ENCODE measurements around the gene ARHGAP18.

The ARHGAP18 gene

GRCh38 chr6:129583866-129584265 is 126.1 kb downstream of the ARHGAP18 start:
- TF ChIP-seq EZH2phosphoT487 (IDR thresholded peaks at IDR 0.05; ENCODE audit: borderline replicate concordance) (no peak), CTCF (conservative IDR thresholded peaks at IDR 0.05; ENCODE audit: low read length) (no peak)
- Histone ChIP-seq H3K4me2 (ENCODE audit: low read depth, low read length, poor library complexity, severe bottlenecking) (no peak overlapping the region), H3K9me2 (replicated peaks; ENCODE audit: low read depth, low read length) (no peaks in the 10 kb centered on the region), H3K9ac (ENCODE audit: low read depth, low read length, poor library complexity, severe bottlenecking) (no peak overlapping the region), H3K36me3 (ENCODE audit: insufficient read depth, low read length) (no peaks in the 10 kb centered on the region), H2AFZ (ENCODE audit: low read length) (no peak overlapping the region), H4K20me1 (ENCODE audit: insufficient read depth, low read length, poor library complexity, severe bottlenecking) (no peaks in the 10 kb centered on the region), H3K4me1 (ENCODE audit: insufficient read depth, low read length, poor library complexity, severe bottlenecking) (no peaks in the 10 kb centered on the region), H3K9me3 (ENCODE audit: insufficient read depth, low read depth, low read length) (no peaks in the 10 kb centered on the region), H3F3A (ENCODE audit: low read depth) (no peaks in the 10 kb centered on the region), H3K79me2 (ENCODE audit: insufficient read depth, low read length) (no peaks in the 10 kb centered on the region), H3K4me3 (ENCODE audit: low read length, poor library complexity, severe bottlenecking) (no peak overlapping the region), H3K27me3 (ENCODE audit: insufficient read depth, low read length, poor library complexity, severe bottlenecking) (no peaks in the 10 kb centered on the region)

- H3K79me2 ChIP-seq (ENCODE audit: insufficient read depth, low read length): no peaks in the 10 kb centered on the region
- no peaks in the 10 kb centered on the region for H3K9me2 ChIP-seq (replicated peaks; ENCODE audit: low read depth, low read length)
- no peaks in the 10 kb centered on the region for H4K20me1 ChIP-seq (ENCODE audit: insufficient read depth, low read length, poor library complexity, severe bottlenecking)
- H3K4me2 ChIP-seq (ENCODE audit: low read depth, low read length, poor library complexity, severe bottlenecking): no peak overlapping the region
- no peak overlapping the region for H3K9ac ChIP-seq (ENCODE audit: low read depth, low read length, poor library complexity, severe bottlenecking)
- no peak overlapping the region for H2AFZ ChIP-seq (ENCODE audit: low read length)
- H3K27me3 ChIP-seq (ENCODE audit: insufficient read depth, low read length, poor library complexity, severe bottlenecking): no peaks in the 10 kb centered on the region
- H3K9me3 ChIP-seq (ENCODE audit: insufficient read depth, low read depth, low read length): no peaks in the 10 kb centered on the region
- H3K4me1 ChIP-seq (ENCODE audit: insufficient read depth, low read length, poor library complexity, severe bottlenecking): no peaks in the 10 kb centered on the region
- TF ChIP-seq EZH2phosphoT487 (IDR thresholded peaks at IDR 0.05; ENCODE audit: borderline replicate concordance) (no peak), CTCF (conservative IDR thresholded peaks at IDR 0.05; ENCODE audit: low read length) (no peak)
- H3K4me3 ChIP-seq (ENCODE audit: low read length, poor library complexity, severe bottlenecking): no peak overlapping the region
- no peaks in the 10 kb centered on the region for H3F3A ChIP-seq (ENCODE audit: low read depth)
- no peaks in the 10 kb centered on the region for H3K36me3 ChIP-seq (ENCODE audit: insufficient read depth, low read length)
Measured at GRCh38 chr6:129578315-129578714, 131.7 kb downstream of the ARHGAP18 start.

GRCh38 chr6:129577691-129578090 is 132.3 kb downstream of the ARHGAP18 start:
- H3K36me3 ChIP-seq (ENCODE audit: insufficient read depth, low read length): no peaks in the 10 kb centered on the region
- TF ChIP-seq CTCF (conservative IDR thresholded peaks at IDR 0.05; ENCODE audit: low read length) (no peak), EZH2phosphoT487 (IDR thresholded peaks at IDR 0.05; ENCODE audit: borderline replicate concordance) (no peak)
- no peaks in the 10 kb centered on the region for H3K4me1 ChIP-seq (ENCODE audit: insufficient read depth, low read length, poor library complexity, severe bottlenecking)

More at GRCh38 chr6:129577691-129578090, 132.3 kb downstream of the ARHGAP18 start:
- no peaks in the 10 kb centered on the region for H3K9me3 ChIP-seq (ENCODE audit: insufficient read depth, low read depth, low read length)
- H4K20me1 ChIP-seq (ENCODE audit: insufficient read depth, low read length, poor library complexity, severe bottlenecking): no peaks in the 10 kb centered on the region
- no peaks in the 10 kb centered on the region for H3F3A ChIP-seq (ENCODE audit: low read depth)
- H3K79me2 ChIP-seq (ENCODE audit: insufficient read depth, low read length): no peaks in the 10 kb centered on the region
- H3K9me2 ChIP-seq (replicated peaks; ENCODE audit: low read depth, low read length): no peaks in the 10 kb centered on the region
- H2AFZ ChIP-seq (ENCODE audit: low read length): no peak overlapping the region
- no peak overlapping the region for H3K9ac ChIP-seq (ENCODE audit: low read depth, low read length, poor library complexity, severe bottlenecking)
- no peaks in the 10 kb centered on the region for H3K27me3 ChIP-seq (ENCODE audit: insufficient read depth, low read length, poor library complexity, severe bottlenecking)
- H3K4me2 ChIP-seq (ENCODE audit: low read depth, low read length, poor library complexity, severe bottlenecking): no peak overlapping the region
- no peak overlapping the region for H3K4me3 ChIP-seq (ENCODE audit: low read length, poor library complexity, severe bottlenecking)
